ENCODE data around the gene UXS1. TPM values are rescaled to one million over a fixed set of nuclear protein-coding genes. Genes with fewer than 3 reads are reported as not detected.

UXS1 gene
- total and polyA plus RNA-seq, 2 donors from 2014 or later = 56.6 to 74.4 TPM

GRCh38 chr2:106053116-106053515 is 141.0 kb downstream of the UXS1 start:
- no peak overlapping the region for H3K27ac ChIP-seq (ENCODE audit: low read depth in 2 of 2, low read length in 2 of 2)

GRCh38 chr2:106044859-106045258 is 149.2 kb downstream of the UXS1 start:
- no peaks in the 10 kb centered on the region for H3K36me3 ChIP-seq (ENCODE audit: control insufficient read depth in 2 of 3, insufficient read depth in 3 of 3, low read length in 3 of 3)
- no peaks in the 10 kb centered on the region for H3K27me3 ChIP-seq (ENCODE audit: control insufficient read depth, insufficient read depth, low read length)
- no peak overlapping the region for H3K9ac ChIP-seq (ENCODE audit: low read length in 3 of 3)
- no peak for DNase-seq
- intact Hi-C loops (cut with DNase I) = no loop called here
- H3K9me3 ChIP-seq (ENCODE audit: control insufficient read depth in 2 of 3, insufficient read depth in 1 of 3, low read length in 3 of 3) = no peaks in the 10 kb centered on the region
- H3K4me3 ChIP-seq (ENCODE audit: low read length in 3 of 3) = no peak overlapping the region
- H3K4me1 ChIP-seq (ENCODE audit: control insufficient read depth in 2 of 3, insufficient read depth in 2 of 3, low read depth in 1 of 3, low read length in 3 of 3) = no peaks in the 10 kb centered on the region
- H3K27ac ChIP-seq (ENCODE audit: low read depth in 2 of 2, low read length in 2 of 2) = no peak overlapping the region
- no peak for TF ChIP-seq CTCF (IDR thresholded peaks at IDR 0.05; ENCODE audit: borderline replicate concordance, extremely low read depth, insufficient read depth)
- no peak for FAIRE-seq

More at GRCh38 chr2:106053116-106053515, 141.0 kb downstream of the UXS1 start:
- intact Hi-C loops (cut with DNase I) = no loop called here
- H3K9ac ChIP-seq (ENCODE audit: low read length in 3 of 3) = no peak overlapping the region
- no peaks in the 10 kb centered on the region for H3K36me3 ChIP-seq (ENCODE audit: control insufficient read depth in 2 of 3, insufficient read depth in 3 of 3, low read length in 3 of 3)
- H3K27me3 ChIP-seq (ENCODE audit: control insufficient read depth, insufficient read depth, low read length) = no peaks in the 10 kb centered on the region
- no peak for TF ChIP-seq CTCF (IDR thresholded peaks at IDR 0.05; ENCODE audit: borderline replicate concordance, extremely low read depth, insufficient read depth)
- H3K4me3 ChIP-seq (ENCODE audit: low read length in 3 of 3) = no peak overlapping the region
- FAIRE-seq (no peak), DNase-seq (no peak)
- no peaks in the 10 kb centered on the region for H3K9me3 ChIP-seq (ENCODE audit: control insufficient read depth in 2 of 3, insufficient read depth in 1 of 3, low read length in 3 of 3)
- H3K4me1 ChIP-seq (ENCODE audit: control insufficient read depth in 2 of 3, insufficient read depth in 2 of 3, low read depth in 1 of 3, low read length in 3 of 3) = no peaks in the 10 kb centered on the region

- TF ChIP-seq CTCF (IDR thresholded peaks at IDR 0.05; ENCODE audit: borderline replicate concordance, extremely low read depth, insufficient read depth) = no peak
- DNase-seq (no peak), FAIRE-seq (no peak)
- Histone ChIP-seq H3K27me3 (ENCODE audit: control insufficient read depth, insufficient read depth, low read length) (no peaks in the 10 kb centered on the region), H3K27ac (ENCODE audit: low read depth in 2 of 2, low read length in 2 of 2) (no peak overlapping the region), H3K36me3 (ENCODE audit: control insufficient read depth in 2 of 3, insufficient read depth in 3 of 3, low read length in 3 of 3) (no peaks in the 10 kb centered on the region), H3K4me3 (ENCODE audit: low read length in 3 of 3) (no peak overlapping the region), H3K4me1 (ENCODE audit: control insufficient read depth in 2 of 3, insufficient read depth in 2 of 3, low read depth in 1 of 3, low read length in 3 of 3) (no peaks in the 10 kb centered on the region), H3K9ac (ENCODE audit: low read length in 3 of 3) (no peak overlapping the region), H3K9me3 (ENCODE audit: control insufficient read depth in 2 of 3, insufficient read depth in 1 of 3, low read length in 3 of 3) (no peaks in the 10 kb centered on the region)
- intact Hi-C loops (cut with DNase I) = no loop called here
Measured at GRCh38 chr2:106044021-106044420, 150.1 kb downstream of the UXS1 start.
